Left renal cortex interstitium (tissue), 4 donors: ENCODE measurements around the gene FAM110A. TPM values are rescaled to one million over a fixed set of nuclear protein-coding genes. Genes with fewer than 3 reads are reported as not detected.
"Not testable (repeated sequence)": the region's sequence is repeated elsewhere in the genome, so short reads cannot be mapped to it uniquely, and the experiment has no call there.

Source experiments
- DNase-seq, 4 donors: peaks; one replicate each; pipeline ENCODE4 v3.0.0-alpha.2; 2013; ENCODE audit warnings: low read depth in 4 of 4, low spot score in 2 of 4, missing footprints in 1 of 4
- polyA plus RNA-seq, 4 donors: library from polyadenylated mRNA; unstranded; fragments of 120-200 nt; gene quantifications; one replicate each; pipeline ENCODE4 v1.2.1, GENCODE V29; 2013; ENCODE audit not compliant: insufficient read length in 4 of 4

FAM110A gene
- polyA plus RNA-seq = 10 to 100 TPM in 2 of 4 donors, 1 to 10 TPM in 2; 6.5 to 13.1 (median 9.7) TPM

- peak; percentile 80 to 91 (median 84) for DNase-seq
These were observed at the start of gene FAM110A for GRCh38 chr20:833450-834150. FAM110A (plus strand) TSS chr20:833715; CDS start chr20:844805, 11,090 bp downstream.

GRCh38 chr20:787825-788224 is 45.7 kb upstream of the FAM110A start:
- no peak for DNase-seq

- no peak for DNase-seq
These were observed 42.5 kb upstream of the FAM110A start for GRCh38 chr20:791056-791455.

GRCh38 chr20:792248-792647 is 41.3 kb upstream of the FAM110A start:
- no peak for DNase-seq

DNA sequence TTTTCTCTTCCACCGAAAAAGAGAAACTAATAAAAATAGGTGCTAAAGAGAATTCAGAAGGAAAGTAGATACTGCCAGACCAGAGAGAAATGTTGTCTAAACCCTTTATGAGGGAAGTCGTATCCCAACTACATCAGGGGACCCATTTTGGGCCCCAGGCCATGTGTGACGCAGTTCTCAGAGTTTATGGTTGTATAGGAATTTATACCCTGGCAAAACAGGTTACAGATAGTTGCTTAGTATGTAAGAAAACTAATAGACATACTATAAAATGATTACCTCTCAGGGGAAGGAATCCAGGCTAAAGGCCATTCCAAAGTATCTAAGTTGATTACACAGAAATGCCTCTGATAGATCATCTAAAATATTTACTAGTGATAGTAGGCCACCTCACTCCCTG is 36.6 kb upstream of the FAM110A start:
- DNase-seq = no peak

- DNase-seq = not testable (repeated sequence)
These were observed 34.8 kb upstream of the FAM110A start for GRCh38 chr20:798746-799145.

DNA sequence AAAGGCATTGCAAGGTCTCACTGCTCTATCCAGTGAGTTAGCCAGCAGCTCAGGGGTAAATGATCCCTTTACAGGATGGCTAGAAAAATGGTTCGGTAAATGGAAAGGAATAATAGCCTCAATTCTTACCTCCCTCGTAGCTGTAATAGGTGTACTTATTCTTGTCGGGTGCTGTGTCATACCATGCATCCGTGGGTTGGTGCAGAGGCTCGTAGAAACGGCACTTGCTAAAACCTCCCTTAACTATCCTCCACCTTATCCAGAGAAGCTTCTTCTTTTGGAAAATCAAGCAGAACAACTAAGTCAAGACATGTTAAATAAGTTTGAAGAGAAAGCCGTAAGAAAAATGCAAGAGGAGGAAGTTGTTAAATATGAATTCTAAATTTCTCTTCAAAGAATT is 33.5 kb upstream of the FAM110A start:
- not testable (repeated sequence) for DNase-seq

DNA sequence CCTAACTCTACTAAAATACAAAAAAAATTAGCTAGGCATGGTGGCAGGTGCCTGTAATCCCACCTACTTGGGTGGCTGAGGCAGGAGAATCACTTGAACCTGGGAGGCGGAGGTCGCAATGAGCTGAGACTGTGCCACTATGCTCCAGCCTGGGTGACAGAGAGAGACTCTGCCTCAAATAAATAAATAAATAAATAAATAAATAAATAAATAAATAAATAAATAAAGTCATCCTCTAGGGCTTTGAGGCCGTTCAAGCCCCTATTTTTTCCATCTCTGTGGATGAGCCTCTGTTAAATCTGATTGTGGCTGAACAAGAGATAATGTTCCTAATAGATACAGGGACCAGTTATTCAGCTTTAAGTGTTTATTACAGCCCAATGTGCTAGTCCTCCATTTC is 31.8 kb upstream of the FAM110A start:
- no peak for DNase-seq

DNA sequence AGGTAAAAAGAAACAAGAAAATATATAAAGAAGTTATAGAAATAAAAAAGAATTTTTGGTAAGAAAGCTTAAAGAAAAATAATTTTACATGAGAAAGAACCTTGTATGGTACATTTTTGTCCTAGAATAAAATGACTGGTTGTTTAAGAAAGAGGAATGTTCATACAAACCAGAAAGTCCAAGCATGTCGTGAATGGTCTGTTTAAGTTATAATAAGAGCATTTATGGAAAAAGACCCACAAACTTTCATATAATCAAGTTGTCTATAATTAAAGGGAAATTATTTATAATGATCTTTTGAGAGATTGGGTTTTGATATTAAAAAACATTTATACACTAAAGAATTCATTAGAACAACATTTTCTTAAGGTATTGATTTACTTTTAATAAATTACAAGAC is 27.8 kb upstream of the FAM110A start:
- DNase-seq = no peak

- DNase-seq = not testable (repeated sequence)
These were observed 21.6 kb upstream of the FAM110A start for GRCh38 chr20:811776-812434.

DNA sequence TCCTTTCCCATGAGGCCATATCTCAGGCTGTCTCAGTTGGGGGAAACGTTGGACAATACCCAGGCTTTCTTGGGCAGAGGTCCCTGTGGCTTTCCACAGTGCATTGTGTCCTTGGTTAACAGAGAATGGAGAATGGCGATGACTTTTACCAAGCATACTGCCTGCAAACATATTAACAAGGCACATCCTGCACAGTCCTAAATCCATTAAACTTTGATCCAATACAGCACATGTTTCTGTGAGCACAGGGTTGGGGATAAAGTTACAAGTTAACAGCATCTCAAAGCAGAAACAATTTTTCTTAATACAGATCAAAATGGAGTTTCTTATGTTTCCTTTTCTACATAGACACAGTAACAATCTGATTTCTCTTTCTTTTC is 21.1 kb upstream of the FAM110A start:
- not testable (repeated sequence) for DNase-seq

DNA sequence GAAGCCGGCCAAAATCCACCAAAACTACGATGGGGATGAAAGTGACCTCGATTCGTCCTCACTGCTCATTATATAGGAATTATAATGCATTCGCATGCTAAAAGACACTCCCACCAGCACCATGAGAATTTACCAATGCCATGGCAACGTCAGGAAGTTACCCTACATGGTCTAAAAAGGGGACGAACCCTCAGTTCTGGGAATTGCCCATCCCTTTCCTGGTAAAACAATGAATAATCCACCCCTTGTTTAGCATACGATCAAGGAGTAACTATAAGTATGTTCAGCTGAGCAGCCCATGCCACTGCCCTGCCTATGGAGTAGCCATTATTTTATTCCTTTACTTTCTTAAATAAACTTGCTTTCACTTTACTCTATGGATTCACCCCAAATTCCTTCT is 20.1 kb upstream of the FAM110A start:
- no peak for DNase-seq

DNA sequence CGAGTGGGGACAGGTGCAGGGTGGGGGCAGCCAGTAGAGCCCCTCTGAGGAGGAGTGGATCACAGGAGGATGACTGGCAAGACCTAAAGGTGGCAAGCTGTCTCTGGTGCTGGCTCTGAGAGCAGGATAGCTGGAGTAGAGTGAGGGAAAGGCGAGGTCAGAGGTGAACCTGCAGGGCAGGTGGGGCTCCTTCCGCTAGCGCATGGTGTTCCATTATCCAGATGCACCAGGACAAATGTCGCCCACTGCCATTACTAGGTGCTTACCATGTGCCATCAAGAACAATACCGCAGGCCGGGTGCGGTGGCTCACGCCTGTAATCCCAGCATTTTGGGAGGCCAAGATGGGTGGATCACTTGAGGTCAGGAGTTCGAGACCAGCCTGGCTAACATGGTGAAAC is 18.3 kb upstream of the FAM110A start:
- DNase-seq = no peak

DNA sequence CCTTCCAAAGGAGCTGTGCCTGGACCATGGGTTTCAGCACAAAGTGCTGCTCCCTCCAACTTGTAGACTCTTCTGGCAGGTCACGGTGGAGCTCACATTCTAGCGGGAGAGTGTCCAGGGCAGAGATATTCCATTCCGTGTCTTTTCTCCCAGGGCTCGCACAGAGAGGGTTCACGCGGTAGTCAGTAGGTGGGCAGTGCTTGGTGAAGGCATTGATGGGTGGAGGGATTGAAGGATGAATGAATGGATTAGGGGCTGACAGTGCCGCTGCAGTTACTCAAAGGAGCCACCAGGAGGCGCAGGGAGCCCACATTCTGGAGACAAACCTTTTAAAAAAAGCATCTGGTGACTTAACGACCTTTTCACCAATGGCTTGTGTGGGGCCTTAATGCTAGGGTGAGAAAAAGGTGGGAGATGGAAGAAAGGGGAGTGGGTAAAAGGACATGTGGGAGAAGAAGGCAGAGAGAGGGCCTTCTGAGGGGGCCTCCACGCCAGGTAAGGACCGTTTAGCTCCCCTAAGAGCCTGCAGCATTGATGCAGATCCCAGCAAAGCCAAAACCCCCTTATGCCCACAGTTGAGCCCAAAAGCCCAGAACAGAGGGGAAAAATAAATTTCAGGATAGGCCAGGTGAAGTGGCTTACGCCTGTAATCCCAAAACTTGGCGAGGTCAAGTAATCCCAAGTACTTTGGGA is 17.5 kb upstream of the FAM110A start:
- peak in 1 of 4 donors; percentile 27 for DNase-seq

- no peak for DNase-seq
These were observed 15.4 kb upstream of the FAM110A start for GRCh38 chr20:818001-818664.

DNA sequence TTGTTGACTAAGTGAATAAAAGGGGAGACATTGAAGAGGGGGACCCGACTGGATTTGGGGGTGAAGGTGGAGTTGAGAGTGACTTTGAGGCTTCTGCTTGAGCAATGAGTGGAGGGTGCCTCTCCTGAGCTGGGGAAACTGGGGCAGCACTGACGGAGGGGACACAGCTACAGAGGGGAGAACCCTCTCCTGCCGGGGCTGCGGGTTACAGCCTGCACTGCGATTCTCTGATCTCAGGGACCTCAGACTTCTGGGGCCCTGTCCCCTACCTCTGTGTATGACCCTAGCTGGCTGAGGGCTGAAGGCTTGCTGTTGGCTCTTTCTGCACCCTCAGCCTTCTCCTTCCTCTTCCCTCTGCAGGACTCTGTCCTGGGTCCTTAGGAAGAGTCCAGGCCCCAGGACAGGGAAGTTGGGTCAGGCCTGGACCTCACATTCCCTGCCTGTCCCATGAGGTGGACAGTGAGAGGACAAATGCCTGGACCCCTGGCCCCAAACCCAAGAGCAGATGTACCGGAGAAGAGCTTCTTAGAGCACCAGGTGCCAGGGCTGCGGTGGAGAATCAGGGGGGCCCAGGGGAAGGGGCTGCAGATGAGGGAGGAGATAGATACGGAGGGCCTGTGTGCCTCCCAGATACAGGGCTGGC is 13.7 kb upstream of the FAM110A start:
- DNase-seq = no peak

GRCh38 chr20:820323-820953 is 13.1 kb upstream of the FAM110A start:
- no peak for DNase-seq

- no peak for DNase-seq
These were observed 12.3 kb upstream of the FAM110A start for GRCh38 chr20:821046-821730.

DNA sequence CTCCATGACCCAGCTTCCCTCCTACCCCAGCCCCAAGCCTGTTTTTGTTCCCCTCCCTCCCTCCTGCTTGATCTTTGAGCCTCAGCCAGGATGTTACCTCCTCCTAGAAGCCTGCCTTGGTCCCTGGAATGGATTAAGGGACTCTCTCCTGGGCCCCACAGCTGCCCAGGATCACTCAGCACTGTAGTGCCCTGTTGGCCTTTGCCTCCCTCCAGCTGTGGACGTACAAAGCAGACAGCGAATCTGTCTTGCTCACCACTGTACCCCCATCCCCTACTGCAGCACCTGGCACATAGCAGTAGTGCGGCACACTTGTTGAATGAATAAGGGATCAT is 11.8 kb upstream of the FAM110A start:
- no peak for DNase-seq
